ENCODE data around the gene SLC45A1.

Gene SLC45A1

DNA sequence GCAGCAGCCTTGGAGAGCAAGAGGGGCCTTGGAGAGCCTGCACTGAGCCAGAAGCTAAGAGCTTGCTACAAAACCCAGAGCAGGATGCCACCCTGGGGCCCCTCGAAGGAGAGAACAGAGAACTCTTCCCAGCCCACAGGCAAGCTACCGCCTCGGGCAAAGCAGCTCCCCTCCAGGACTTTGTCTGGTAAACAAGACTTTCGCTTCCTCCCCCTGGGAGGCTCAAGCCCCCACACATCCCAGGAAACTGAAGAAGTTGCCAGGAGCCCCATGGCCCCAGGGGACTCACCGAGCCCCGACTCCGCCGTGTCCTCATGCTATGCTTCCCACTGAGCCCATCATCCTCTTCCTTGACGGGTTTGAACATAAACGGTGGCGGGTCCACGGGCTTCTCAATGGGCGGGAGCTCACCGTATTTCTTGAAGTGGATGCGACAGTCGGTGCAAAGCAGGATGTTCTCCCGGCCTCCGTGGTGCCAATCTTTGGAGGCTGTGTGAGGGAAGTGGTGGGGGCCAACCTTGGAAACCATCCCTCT lies 45.9 kb downstream of the SLC45A1 start:
- no peak overlapping the region for H3K27ac Mint-ChIP-seq
- H3K4me3 Mint-ChIP-seq = no peak overlapping the region
- no peaks in the 10 kb centered on the region for H3K36me3 Mint-ChIP-seq
- peaks cover 11% of the 10 kb centered on the region for H3K4me1 Mint-ChIP-seq
- no peaks in the 10 kb centered on the region for H3K9me3 Mint-ChIP-seq
- H3K27me3 Mint-ChIP-seq = no peaks in the 10 kb centered on the region

DNA sequence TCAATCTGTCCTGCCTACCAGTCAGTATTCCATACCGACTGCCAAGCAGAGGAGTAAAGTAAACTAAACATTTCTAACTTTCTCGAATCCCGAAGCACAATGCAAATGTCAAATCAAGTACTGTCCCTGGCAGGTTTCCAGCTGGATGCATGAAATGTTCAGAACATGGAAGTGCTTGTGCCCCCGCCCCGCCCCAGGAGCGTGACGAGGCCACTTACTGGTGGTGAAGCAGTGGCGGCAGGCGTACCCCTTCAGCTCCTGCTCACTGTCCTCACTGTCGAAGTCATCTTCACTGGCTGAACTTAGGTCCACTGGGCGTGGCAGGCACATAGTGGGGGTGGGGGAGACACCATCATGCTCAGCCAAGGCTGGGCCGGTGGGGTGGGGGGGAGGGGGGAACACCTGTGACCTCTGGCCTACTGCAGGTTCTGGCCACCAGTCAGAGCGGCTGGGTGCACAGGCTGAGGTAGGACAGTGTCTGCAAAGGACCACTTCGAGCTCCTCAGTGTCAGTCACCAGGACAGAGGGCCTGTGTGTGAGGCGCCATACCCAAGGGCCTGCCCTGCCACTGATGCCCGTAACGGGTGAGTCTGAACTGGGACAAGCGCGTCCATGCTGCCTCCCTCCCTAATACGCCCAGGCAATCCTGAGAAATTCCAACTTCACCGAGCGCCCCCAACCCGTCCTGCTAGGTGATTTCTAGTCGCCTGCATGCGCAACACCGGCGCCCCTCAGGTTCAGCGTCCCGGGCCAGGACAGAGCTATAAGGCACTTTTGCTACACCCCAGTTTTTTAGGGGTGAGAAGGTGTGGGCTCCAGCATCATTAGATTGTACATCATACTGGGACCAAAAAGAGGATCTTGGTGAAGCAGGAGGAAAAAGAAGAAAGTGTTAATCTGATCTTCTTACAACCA lies 46.9 kb downstream of the SLC45A1 start:
- Mint-ChIP-seq H3K36me3 (no peaks in the 10 kb centered on the region), H3K27ac (peak overlapping the region; percentile 24), H3K4me1 (peaks cover 19% of the 10 kb centered on the region), H3K27me3 (no peaks in the 10 kb centered on the region), H3K4me3 (no peak overlapping the region), H3K9me3 (no peaks in the 10 kb centered on the region)

DNA sequence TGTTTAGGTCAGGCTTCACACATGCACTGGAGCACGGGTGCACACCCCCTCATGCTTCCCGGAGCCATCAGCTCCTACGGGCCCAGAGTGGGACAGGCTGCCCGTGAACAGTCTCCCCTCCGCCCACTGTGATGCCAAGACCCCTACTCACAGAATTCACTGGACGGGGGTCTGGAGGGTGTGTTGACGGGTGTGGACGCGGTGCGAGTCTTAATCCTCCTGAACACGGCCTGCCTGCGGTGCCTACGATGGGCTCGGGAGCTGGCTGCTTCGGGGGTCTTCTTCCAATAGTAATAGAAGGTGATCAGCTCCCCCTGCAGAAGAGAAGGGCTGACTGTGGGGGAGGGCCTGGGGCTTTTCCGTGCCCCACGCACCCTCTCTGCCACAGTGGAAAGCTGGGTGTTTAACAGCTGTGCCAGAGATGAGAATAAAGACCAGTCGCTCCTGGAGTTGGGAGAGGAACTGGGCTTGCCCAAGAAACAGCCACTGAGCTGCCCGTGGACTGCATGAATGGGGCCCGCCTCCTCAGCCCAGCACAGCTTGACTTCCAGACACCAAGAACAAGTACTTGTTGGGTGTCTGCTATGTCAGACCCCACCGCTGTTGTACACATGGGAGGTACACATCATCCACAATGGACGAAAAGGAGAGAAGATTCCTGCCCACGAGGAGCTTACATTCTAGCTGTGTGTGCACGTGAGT lies 47.9 kb downstream of the SLC45A1 start:
- Mint-ChIP-seq H3K4me3 (no peak overlapping the region), H3K4me1 (peaks cover 29% of the 10 kb centered on the region), H3K27ac (peak overlapping the region; percentile 88), H3K9me3 (no peaks in the 10 kb centered on the region), H3K27me3 (no peaks in the 10 kb centered on the region), H3K36me3 (no peaks in the 10 kb centered on the region)

DNA sequence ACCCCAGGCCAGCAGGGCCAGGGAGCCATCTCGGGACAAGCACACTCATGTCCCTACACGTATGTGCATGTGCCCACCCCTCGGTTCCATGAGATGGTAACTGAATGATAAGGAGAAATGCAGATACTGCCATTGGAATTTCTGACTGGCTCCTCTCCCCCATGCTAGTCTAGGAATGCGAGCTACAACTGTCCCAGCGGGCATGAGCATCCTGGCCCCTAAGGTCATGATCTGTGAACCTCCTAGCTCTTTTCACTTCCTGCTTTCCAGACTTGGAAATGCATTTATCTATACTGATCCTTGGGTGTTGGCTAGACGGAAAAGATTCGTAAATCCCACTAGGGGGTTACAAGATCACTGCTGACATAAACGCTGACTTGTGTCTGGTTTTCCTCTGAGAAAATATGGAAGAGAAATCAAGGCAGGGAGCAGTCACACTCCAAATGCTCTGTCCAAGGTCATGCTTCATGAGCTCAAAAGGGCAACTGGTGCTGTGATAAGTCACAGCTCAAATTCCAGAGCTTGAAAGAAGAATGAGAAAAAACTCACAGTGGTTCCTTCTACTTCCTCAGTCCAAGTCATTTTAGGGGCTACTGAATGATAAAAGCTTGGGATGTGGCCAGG lies 49.8 kb downstream of the SLC45A1 start:
- peak overlapping the region; percentile 53 for H3K27ac Mint-ChIP-seq
- no peaks in the 10 kb centered on the region for H3K27me3 Mint-ChIP-seq
- no peaks in the 10 kb centered on the region for H3K9me3 Mint-ChIP-seq
- H3K4me3 Mint-ChIP-seq = no peak overlapping the region
- H3K4me1 Mint-ChIP-seq = peaks cover 48% of the 10 kb centered on the region
- H3K36me3 Mint-ChIP-seq = no peaks in the 10 kb centered on the region

DNA sequence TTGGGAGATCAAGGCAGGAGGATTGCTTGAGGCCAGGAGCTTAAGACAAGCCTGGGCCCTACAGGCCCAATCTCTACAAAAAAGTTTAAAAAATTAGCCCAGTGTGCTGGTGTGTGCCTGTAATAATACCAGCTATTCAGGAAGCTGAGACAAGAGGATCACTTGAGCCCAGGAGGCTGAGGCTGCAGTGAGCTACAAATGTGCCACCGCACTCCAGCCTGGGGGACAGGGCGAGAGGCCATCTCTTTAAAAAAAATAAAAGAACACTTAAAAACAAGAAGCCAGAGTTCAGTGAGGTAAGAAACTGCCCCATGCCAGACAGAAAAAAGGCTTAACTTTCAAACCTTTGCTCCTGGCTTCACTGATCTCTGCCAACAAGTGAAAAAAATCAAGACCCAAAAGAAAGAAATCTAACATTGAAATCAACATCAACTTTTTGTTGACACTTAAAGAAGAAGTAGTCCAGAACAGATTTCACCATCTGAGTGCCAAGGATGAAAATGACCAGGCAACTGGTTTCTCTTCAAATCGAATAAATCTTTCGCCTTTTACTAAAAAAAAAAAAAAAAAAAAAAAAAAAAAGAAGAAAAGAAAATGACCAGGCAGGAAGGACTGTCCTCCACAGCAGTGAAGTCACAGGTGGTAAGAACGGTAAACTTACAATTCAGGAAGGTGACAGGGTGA lies 51.2 kb downstream of the SLC45A1 start:
- Mint-ChIP-seq H3K4me1 (peaks cover 56% of the 10 kb centered on the region), H3K27ac (peak overlapping the region; percentile 41), H3K4me3 (no peak overlapping the region), H3K9me3 (no peaks in the 10 kb centered on the region), H3K27me3 (no peaks in the 10 kb centered on the region), H3K36me3 (no peaks in the 10 kb centered on the region)

DNA sequence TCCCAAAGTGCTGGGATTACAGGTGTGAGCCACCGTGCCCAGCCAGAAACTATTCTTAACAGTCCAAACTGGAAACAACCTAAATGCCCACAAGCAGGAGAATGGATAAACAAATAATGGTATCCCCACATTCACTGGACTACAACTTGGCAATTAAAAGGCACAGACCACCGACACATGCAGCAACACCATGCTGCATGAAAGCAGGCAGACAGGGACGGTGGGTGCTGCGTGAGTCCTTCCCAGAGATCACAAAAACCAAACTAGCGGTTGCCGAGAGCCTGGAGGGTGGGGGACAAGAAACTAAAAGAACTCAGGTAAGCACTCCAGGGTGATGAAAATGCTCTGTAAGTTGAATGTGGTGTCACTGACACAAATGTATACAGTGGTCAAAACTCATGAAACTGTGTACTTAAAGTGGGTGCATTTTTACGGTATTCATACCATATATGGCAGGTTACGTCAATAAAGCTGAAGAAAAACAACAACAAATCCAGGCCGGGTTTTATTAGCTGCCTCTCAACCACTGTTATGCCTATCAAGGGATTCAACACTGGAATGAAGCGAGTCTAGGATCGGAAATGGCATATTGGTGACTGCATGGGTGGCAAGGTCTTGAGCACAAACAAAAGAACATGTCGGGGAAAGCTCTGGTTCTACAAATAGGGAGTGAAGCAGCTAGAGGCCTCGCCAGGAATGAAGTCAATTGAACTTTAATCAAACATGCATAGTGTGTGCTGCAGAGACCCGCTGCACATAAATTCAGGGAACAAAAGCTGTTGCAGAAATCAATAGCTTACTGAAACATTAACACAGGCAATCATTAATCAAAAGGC lies 52.4 kb downstream of the SLC45A1 start:
- H3K27me3 Mint-ChIP-seq = no peaks in the 10 kb centered on the region
- no peaks in the 10 kb centered on the region for H3K9me3 Mint-ChIP-seq
- H3K4me3 Mint-ChIP-seq = no peak overlapping the region
- H3K27ac Mint-ChIP-seq = no peak overlapping the region
- H3K4me1 Mint-ChIP-seq = peaks cover 67% of the 10 kb centered on the region
- H3K36me3 Mint-ChIP-seq = no peaks in the 10 kb centered on the region

DNA sequence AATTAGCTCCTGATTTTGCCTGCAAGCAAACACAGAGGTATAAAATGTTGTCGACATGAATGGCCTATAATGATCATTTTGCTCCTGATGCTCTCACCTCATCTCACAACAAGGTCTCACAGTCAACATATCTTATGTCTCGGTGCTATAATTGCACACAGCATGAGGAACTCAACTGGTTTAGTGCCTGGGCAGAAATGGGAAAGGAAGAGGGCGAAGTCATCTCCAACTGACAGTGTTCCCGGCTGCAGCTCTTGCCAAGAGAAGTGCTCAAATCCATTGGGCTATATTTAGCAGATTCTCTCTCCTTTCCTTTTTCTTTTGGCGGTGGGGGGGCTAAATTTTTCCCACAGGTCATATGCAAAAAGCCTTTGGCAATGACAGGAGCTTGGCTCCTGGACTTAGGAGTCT lies 53.0 kb downstream of the SLC45A1 start:
- H3K27me3 Mint-ChIP-seq = no peaks in the 10 kb centered on the region
- no peak overlapping the region for H3K4me3 Mint-ChIP-seq
- peaks cover 70% of the 10 kb centered on the region for H3K4me1 Mint-ChIP-seq
- no peaks in the 10 kb centered on the region for H3K36me3 Mint-ChIP-seq
- no peaks in the 10 kb centered on the region for H3K9me3 Mint-ChIP-seq
- no peak overlapping the region for H3K27ac Mint-ChIP-seq

DNA sequence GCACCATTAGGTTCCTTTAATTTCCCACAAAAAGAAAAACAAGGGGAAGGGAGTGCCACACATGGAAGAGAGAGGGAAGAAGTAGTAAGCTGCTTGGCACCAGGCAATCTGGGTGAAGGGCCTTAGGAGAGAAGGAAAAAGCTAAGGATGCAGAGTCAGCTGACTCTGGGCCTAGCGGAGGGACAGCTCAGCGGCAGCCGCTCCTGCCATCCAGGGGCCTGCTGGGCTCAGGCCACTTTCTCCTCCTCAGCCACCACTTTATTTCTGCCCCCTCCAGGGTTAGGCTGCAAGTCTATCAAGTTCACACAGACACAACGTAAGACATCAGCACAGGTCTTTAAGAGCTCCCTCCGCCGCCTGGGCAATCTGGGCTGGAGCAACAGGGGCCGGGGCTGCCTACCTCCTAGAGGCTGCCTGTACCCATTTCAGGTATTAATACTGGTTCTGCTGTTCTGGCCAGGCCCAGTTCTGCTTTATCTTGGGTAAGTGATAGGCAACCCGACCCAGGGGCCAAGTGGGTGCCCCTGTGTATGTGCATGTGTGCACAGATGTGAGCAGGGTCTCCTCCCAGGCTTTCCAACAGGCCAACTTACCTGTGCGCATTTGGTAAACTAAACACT lies 53.6 kb downstream of the SLC45A1 start:
- H3K27me3 Mint-ChIP-seq = no peaks in the 10 kb centered on the region
- no peaks in the 10 kb centered on the region for H3K36me3 Mint-ChIP-seq
- H3K9me3 Mint-ChIP-seq = no peaks in the 10 kb centered on the region
- no peak overlapping the region for H3K4me3 Mint-ChIP-seq
- H3K27ac Mint-ChIP-seq = peak overlapping the region; percentile 71
- peaks cover 76% of the 10 kb centered on the region for H3K4me1 Mint-ChIP-seq

DNA sequence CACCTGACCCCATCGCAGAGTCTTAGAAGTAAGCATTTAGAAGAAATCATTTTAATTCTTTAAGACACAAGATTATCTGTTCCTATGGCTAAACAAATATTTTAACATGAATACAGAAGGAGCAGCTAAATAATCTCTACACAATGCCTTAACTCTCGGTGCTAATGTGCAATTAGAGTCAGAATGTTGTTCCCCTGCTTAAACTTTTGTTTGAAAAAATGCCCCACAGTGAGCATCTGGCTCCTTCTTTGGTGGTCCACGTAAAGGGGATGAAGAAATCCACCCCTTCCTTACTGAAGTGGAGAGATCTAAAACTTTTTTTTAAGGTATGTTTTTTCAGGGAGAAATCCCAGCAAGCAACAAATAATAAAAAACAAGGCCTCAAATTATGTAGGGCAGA lies 55.2 kb downstream of the SLC45A1 start:
- no peak overlapping the region for H3K4me3 Mint-ChIP-seq
- no peaks in the 10 kb centered on the region for H3K9me3 Mint-ChIP-seq
- H3K4me1 Mint-ChIP-seq = peaks cover 76% of the 10 kb centered on the region
- H3K27me3 Mint-ChIP-seq = no peaks in the 10 kb centered on the region
- H3K36me3 Mint-ChIP-seq = peaks cover 4% of the 10 kb centered on the region
- H3K27ac Mint-ChIP-seq = no peak overlapping the region

DNA sequence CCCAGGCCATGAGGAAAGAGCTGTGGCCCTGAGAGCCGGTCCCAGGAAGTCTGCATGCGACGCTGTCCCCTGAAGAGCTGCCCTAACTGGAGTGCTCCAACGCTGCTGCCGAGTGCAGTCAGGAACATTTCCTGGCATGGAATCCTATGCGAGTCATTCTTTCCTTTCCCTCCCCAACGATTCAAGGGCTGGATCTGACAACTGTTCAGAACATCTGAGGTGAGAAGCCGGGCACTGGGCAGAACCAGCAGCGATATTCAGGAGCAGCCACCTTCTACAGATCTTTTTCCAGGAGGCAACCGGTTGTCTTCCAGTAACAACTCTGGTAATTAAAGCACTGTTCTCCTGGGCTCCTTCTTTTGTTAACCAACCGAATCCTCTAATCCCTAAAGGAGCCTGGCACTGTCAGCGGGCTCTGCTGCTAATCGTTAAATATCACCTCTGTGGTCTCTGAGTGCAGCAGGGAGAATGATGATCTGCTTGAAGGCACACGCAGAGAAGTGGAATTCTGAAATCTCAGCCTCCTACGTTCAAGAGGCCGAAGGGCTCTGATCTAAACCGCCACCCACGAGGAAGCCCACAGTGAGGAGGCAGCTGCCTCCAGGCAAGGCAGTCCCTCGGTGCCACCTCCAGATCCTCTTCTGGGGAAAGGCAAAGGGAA lies 55.8 kb downstream of the SLC45A1 start:
- Mint-ChIP-seq H3K27ac (peak overlapping the region; percentile 23), H3K4me3 (no peak overlapping the region), H3K9me3 (no peaks in the 10 kb centered on the region), H3K36me3 (peaks cover 4% of the 10 kb centered on the region), H3K4me1 (peaks cover 82% of the 10 kb centered on the region), H3K27me3 (no peaks in the 10 kb centered on the region)

DNA sequence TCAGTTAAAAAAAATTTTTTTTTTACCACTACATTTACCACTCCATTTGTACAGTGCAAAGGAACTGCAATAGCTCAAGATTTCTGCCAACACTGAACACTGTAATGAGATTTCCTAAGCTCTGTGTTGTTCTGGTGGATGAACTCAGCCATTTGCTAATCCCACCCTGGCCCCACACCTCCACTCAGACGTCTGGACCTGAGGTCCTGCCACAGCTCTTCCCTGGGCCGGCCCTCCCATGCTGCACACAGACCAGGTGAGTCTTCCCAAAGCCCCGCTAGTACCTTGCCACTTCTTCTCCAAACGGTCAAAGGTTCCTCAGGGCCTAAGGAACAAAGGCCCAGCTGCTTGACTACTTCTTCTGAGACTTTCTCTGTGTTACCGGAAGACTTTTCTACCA lies 56.4 kb downstream of the SLC45A1 start:
- Mint-ChIP-seq H3K4me1 (peaks cover 83% of the 10 kb centered on the region), H3K36me3 (peaks cover 4% of the 10 kb centered on the region), H3K27me3 (no peaks in the 10 kb centered on the region), H3K4me3 (no peak overlapping the region), H3K9me3 (no peaks in the 10 kb centered on the region), H3K27ac (peak overlapping the region; percentile 62)

DNA sequence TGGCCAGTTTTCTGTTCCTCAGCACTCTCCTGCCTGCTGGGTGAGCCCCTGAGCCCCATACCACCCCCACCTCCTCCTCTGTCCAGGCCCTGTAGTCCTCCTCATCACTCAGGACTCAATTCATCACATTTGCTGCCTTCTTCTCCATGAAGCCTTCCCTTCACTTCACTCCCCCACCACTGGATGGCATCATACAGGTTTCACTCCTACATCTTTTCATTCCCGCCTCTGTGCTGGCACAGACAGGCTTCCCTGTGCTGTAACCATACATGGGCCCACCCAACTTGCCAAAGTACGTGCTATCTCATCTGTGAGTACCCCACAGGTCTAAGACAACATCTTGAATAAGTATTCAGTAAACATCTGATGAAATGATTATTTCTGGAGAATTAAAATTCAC lies 56.9 kb downstream of the SLC45A1 start:
- Mint-ChIP-seq H3K27me3 (no peaks in the 10 kb centered on the region), H3K4me1 (peaks cover 85% of the 10 kb centered on the region), H3K4me3 (no peak overlapping the region), H3K9me3 (no peaks in the 10 kb centered on the region), H3K27ac (peak overlapping the region; percentile 62), H3K36me3 (peaks cover 4% of the 10 kb centered on the region)

DNA sequence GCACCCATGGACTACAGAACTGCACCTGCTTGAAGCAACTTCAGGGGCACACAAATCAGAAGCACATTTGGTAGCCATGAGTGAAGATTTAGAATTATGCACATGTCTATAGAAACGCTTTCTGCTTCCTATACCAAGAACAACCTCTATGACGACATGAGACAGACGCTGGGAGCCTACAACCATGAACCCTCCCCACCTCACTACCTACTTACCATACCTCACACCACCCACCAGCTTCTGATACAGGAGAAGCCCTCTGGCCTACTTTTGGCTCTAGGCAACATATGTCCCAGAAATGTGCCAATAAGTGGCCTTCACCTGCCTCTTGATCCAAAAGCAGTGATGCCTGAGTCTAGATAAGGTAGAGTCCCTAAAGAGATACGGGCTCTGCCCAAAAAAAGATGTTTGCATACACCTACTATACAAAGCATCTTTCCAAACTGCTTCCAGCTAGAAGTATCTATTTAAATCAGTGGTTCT lies 58.5 kb downstream of the SLC45A1 start:
- peak overlapping the region; percentile 65 for H3K27ac Mint-ChIP-seq
- H3K4me1 Mint-ChIP-seq = peaks cover 83% of the 10 kb centered on the region
- no peaks in the 10 kb centered on the region for H3K9me3 Mint-ChIP-seq
- H3K36me3 Mint-ChIP-seq = peaks cover 7% of the 10 kb centered on the region
- no peak overlapping the region for H3K4me3 Mint-ChIP-seq
- no peaks in the 10 kb centered on the region for H3K27me3 Mint-ChIP-seq

Measured in activated naive CD4-positive, alpha-beta T cell treated with anti-CD3 and anti-CD28 coated beads, Interleukin-2, amount 50 U/mL, for 24 hours (primary cell).